NCI-H2029 (cell line): Measurements from ENCODE around the gene ZNG1F.
"Not testable (repeated sequence)": the region's sequence is repeated elsewhere in the genome, so short reads cannot be mapped to it uniquely, and the experiment has no call there.

ENCODE experiments used
- DNase-seq: peaks from one replicate; lab custom pipeline; 2025; lab: John Stamatoyannopoulos, UW

The ZNG1F gene

GRCh38 chr9:41086215-41086614, 102.9 kb downstream of the ZNG1F start:
- DNase-seq, result not testable (repeated sequence)

DNA sequence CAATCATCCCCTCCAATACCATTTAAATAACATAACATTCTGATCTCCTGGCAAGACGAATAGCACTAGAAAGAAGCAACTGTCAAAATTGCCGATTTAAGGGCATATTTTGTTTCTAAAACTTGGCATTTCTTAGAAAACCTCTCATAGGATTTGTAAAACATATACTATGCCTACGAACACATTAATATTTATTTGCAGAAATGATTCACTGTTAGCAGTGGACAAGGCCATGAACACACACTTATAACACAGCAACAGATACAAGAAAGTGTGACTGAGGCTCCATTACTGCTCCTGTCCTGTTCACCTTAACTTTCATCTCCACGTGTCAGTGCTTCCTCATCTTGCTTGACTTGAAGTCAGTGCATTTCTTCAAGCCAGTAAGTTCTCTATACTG, 106.8 kb downstream of the ZNG1F start:
- DNase-seq, result not testable (repeated sequence)
